GM19023 (cell line): ENCODE data around the gene CERS1.

Experiments used
- ATAC-seq: cut with Tn5 transposase; IDR thresholded peaks from one replicate; pipeline ENCODE4 v1.9.1; 2021; ENCODE audit warnings: mild to moderate bottlenecking, moderate library complexity; ENCODE audit not compliant: unreplicated experiment

CERS1 gene

GRCh38 chr19:18859676-18860301 lies 36.2 kb downstream of the CERS1 start:
- no peak for ATAC-seq

GRCh38 chr19:18858906-18859646 lies 36.9 kb downstream of the CERS1 start:
- no peak for ATAC-seq

- ATAC-seq, result no peak
These were observed 38.7 kb downstream of the CERS1 start for GRCh38 chr19:18857223-18857622.

GRCh38 chr19:18856385-18857126 lies 39.4 kb downstream of the CERS1 start:
- no peak for ATAC-seq

GRCh38 chr19:18855647-18856384 lies 40.1 kb downstream of the CERS1 start:
- no peak for ATAC-seq

- no peak for ATAC-seq
These were observed 41.0 kb downstream of the CERS1 start for GRCh38 chr19:18854982-18855381.

GRCh38 chr19:18853755-18854427 lies 42.1 kb downstream of the CERS1 start:
- ATAC-seq, result no peak

GRCh38 chr19:18852648-18853047 lies 43.3 kb downstream of the CERS1 start:
- no peak for ATAC-seq

GRCh38 chr19:18851673-18852325 lies 44.2 kb downstream of the CERS1 start:
- no peak for ATAC-seq

- ATAC-seq, result no peak
These were observed 45.2 kb downstream of the CERS1 start for GRCh38 chr19:18850471-18851375.

GRCh38 chr19:18849838-18850400 lies 46.0 kb downstream of the CERS1 start:
- no peak for ATAC-seq

- ATAC-seq, result no peak
These were observed 46.9 kb downstream of the CERS1 start for GRCh38 chr19:18848878-18849661.

GRCh38 chr19:18847549-18848463 lies 48.2 kb downstream of the CERS1 start:
- ATAC-seq, result no peak

- no peak for ATAC-seq
These were observed 49.0 kb downstream of the CERS1 start for GRCh38 chr19:18846862-18847548.

- ATAC-seq, result no peak
These were observed 50.0 kb downstream of the CERS1 start for GRCh38 chr19:18845961-18846360.

- no peak for ATAC-seq
These were observed 51.1 kb downstream of the CERS1 start for GRCh38 chr19:18844806-18845329.
